ENCODE data around the gene CFLAR. TPM values are rescaled to one million over a fixed set of nuclear protein-coding genes. Genes with fewer than 3 reads are reported as not detected.
"Not testable (repeated sequence)": the region's sequence is repeated elsewhere in the genome, so short reads cannot be mapped to it uniquely, and the experiment has no call there.

The CFLAR gene
- polyA plus RNA-seq, 1 experiment = 28.8 TPM

- no peak for TF ChIP-seq CTCF (IDR thresholded peaks at IDR 0.05; ENCODE audit: insufficient read depth, low read depth, low read length)
- POLR2A ChIA-PET = no interaction called here
- H3K4me3 ChIP-seq (ENCODE audit: low read depth, low read length) = no peak overlapping the region
These were observed 58.7 kb downstream of the CFLAR start for GRCh38 chr2:201174687-201175086.

GRCh38 chr2:201176081-201176481 is 60.1 kb downstream of the CFLAR start:
- no peak overlapping the region for H3K4me3 ChIP-seq (ENCODE audit: low read depth, low read length)
- POLR2A ChIA-PET = no interaction called here
- no peak for TF ChIP-seq CTCF (IDR thresholded peaks at IDR 0.05; ENCODE audit: insufficient read depth, low read depth, low read length)
- no peak for DNase-seq (ENCODE audit: low read depth)
- CTCF ChIA-PET = interaction anchor here (0.6 to 4.4 kb wide), 4 partner anchors 262 to 283 kb away, joined by 3 to 44 read pairs (median 5); no protein-coding TSS in a partner anchor
- H3K36me3 ChIP-seq (ENCODE audit: control insufficient read depth, insufficient read depth, low read length) = no peaks in the 10 kb centered on the region
- no peaks in the 10 kb centered on the region for H3K27me3 ChIP-seq (ENCODE audit: control insufficient read depth, insufficient read depth, low read length)

More at GRCh38 chr2:201174687-201175086, 58.7 kb downstream of the CFLAR start:
- DNase-seq (ENCODE audit: low read depth) = no peak
- no peaks in the 10 kb centered on the region for H3K36me3 ChIP-seq (ENCODE audit: control insufficient read depth, insufficient read depth, low read length)
- CTCF ChIA-PET = interaction anchor here (1.7 kb wide), 1 partner anchor 17 kb away, joined by 3 read pairs; no protein-coding TSS in a partner anchor
- H3K27me3 ChIP-seq (ENCODE audit: control insufficient read depth, insufficient read depth, low read length) = no peaks in the 10 kb centered on the region

- no peak for TF ChIP-seq CTCF (IDR thresholded peaks at IDR 0.05; ENCODE audit: insufficient read depth, low read depth, low read length)
- Histone ChIP-seq H3K36me3 (ENCODE audit: control insufficient read depth, insufficient read depth, low read length) (no peaks in the 10 kb centered on the region), H3K4me3 (ENCODE audit: low read depth, low read length) (no peak overlapping the region), H3K27me3 (ENCODE audit: control insufficient read depth, insufficient read depth, low read length) (no peaks in the 10 kb centered on the region)
- ChIA-PET POLR2A (no interaction called here), CTCF (interaction anchor here (0.9 to 4.4 kb wide), 4 partner anchors 9 to 275 kb away, joined by 3 to 44 read pairs (median 4); no protein-coding TSS in a partner anchor)
- DNase-seq (ENCODE audit: low read depth) = no peak
These were observed 64.0 kb downstream of the CFLAR start for GRCh38 chr2:201180010-201180409.

GRCh38 chr2:201182650-201183364 is 66.8 kb downstream of the CFLAR start, which contains the start of gene CASP10:
Gene CASP10 (plus strand): TSS chr2:201183141. CDS start chr2:201185778, 2,637 bp downstream.
- no peak for TF ChIP-seq CTCF (IDR thresholded peaks at IDR 0.05; ENCODE audit: insufficient read depth, low read depth, low read length)
- H3K4me3 ChIP-seq (ENCODE audit: low read depth, low read length) = peak within 1 kb of the TSS; percentile 29
- no peak for DNase-seq (ENCODE audit: low read depth)
- ChIA-PET CTCF (interaction anchor here (1.2 to 2.3 kb wide), 5 partner anchors 24 to 282 kb away, joined by 3 to 22 read pairs (median 6); no protein-coding TSS in a partner anchor), POLR2A (interaction anchor here (0.6 kb wide), 1 partner anchor 40 kb away, joined by 3 read pairs; no protein-coding TSS in a partner anchor)
- no peaks in the 10 kb centered on the region for H3K27me3 ChIP-seq (ENCODE audit: control insufficient read depth, insufficient read depth, low read length)
- no peaks in the 10 kb centered on the region for H3K36me3 ChIP-seq (ENCODE audit: control insufficient read depth, insufficient read depth, low read length)

GRCh38 chr2:201183365-201183727 is 67.4 kb downstream of the CFLAR start:
- Histone ChIP-seq H3K36me3 (ENCODE audit: control insufficient read depth, insufficient read depth, low read length) (no peaks in the 10 kb centered on the region), H3K4me3 (ENCODE audit: low read depth, low read length) (peak overlapping the region; percentile 29), H3K27me3 (ENCODE audit: control insufficient read depth, insufficient read depth, low read length) (no peaks in the 10 kb centered on the region)
- no peak for DNase-seq (ENCODE audit: low read depth)
- TF ChIP-seq CTCF (IDR thresholded peaks at IDR 0.05; ENCODE audit: insufficient read depth, low read depth, low read length) = no peak
- ChIA-PET CTCF (interaction anchor here (1.2 to 2.3 kb wide), 5 partner anchors 25 to 282 kb away, joined by 3 to 22 read pairs (median 6); no protein-coding TSS in a partner anchor), POLR2A (no interaction called here)

GRCh38 chr2:201183835-201184234 is 67.9 kb downstream of the CFLAR start:
- CTCF ChIA-PET = interaction anchor here (1.2 to 2.3 kb wide), 3 partner anchors 25 to 53 kb away, joined by 3 to 22 read pairs (median 6); no protein-coding TSS in a partner anchor
- H3K4me3 ChIP-seq (ENCODE audit: low read depth, low read length); DNase-seq (ENCODE audit: low read depth); H3K27me3 ChIP-seq (ENCODE audit: control insufficient read depth, insufficient read depth, low read length); POLR2A ChIA-PET; H3K36me3 ChIP-seq (ENCODE audit: control insufficient read depth, insufficient read depth, low read length): not testable (repeated sequence)

GRCh38 chr2:201184248-201184647 is 68.3 kb downstream of the CFLAR start:
- POLR2A ChIA-PET; H3K4me3 ChIP-seq (ENCODE audit: low read depth, low read length); H3K27me3 ChIP-seq (ENCODE audit: control insufficient read depth, insufficient read depth, low read length); H3K36me3 ChIP-seq (ENCODE audit: control insufficient read depth, insufficient read depth, low read length); DNase-seq (ENCODE audit: low read depth): not testable (repeated sequence)
- CTCF ChIA-PET = interaction anchor here (2.3 kb wide), 1 partner anchor 48 kb away, joined by 22 read pairs; no protein-coding TSS in a partner anchor

Data from BJ (cell line).